GM12878 (cell line): ENCODE measurements around the gene UNC13A. TPM values are rescaled to one million over a fixed set of nuclear protein-coding genes. Genes with fewer than 3 reads are reported as not detected.

Experiments used
- ATAC-seq: fragments of 200-7000 bp; cut with Tn5 transposase; 3 replicates; pipeline ENCODE4 v1.9.1; 2020; ENCODE audit warnings: mild to moderate bottlenecking, moderate library complexity
- BruUV-seq: library from RNA; stranded (reverse); fragments of 400-500 nt; replicated peaks from 2 replicates; lab custom pipeline; 2021; lab: Mats Ljungman, UMichigan
- CTCF ChIA-PET: fragments of 300-600 bp; sonication (Branson Sonifier 250); formaldehyde crosslinking; extraction: SDS; loops from one replicate; lab custom pipeline; 2021; ENCODE audit warnings: inconsistent platforms; lab: Yijun Ruan, JAX
- POLR2A ChIA-PET: fragments of 350-600 bp; formaldehyde crosslinking; extraction: SDS; loops from one replicate; lab custom pipeline; 2021; ENCODE audit warnings: inconsistent platforms; lab: Charles Lee
- RAD21 ChIA-PET: fragments of 300-600 bp; sonication (Branson Sonifier 250); formaldehyde crosslinking; loops from one replicate; lab custom pipeline; 2023; ENCODE audit warnings: antibody characterized with exemption; ENCODE audit not compliant: unreplicated experiment; lab: Charles Lee
- SMC1A ChIA-PET: fragments of 300-600 bp; sonication (Branson Sonifier 250); formaldehyde crosslinking; loops from one replicate; lab custom pipeline; 2023; ENCODE audit not compliant: unreplicated experiment, uncharacterized antibody; lab: Charles Lee
- DNase-seq: peaks from one replicate; pipeline ENCODE4 v3.0.0-alpha.2; 2011; ENCODE audit warnings: low read depth, low spot score
- FAIRE-seq: peaks from 3 replicates; lab custom pipeline; 2011; peaks lifted over from hg19 to GRCh38; lab: Jason Lieb, UNC
- H2AFZ ChIP-seq: 2 replicates; pipeline ENCODE4 v1.6.0; 2011; ENCODE audit warnings: low read depth, low read length, control low read depth; ENCODE audit not compliant: control insufficient read depth
- H3K27ac ChIP-seq: 2 replicates; pipeline ENCODE4 v1.5.1; 2011; ENCODE audit warnings: control low read depth; ENCODE audit not compliant: control insufficient read depth, insufficient read depth
- H3K27me3 ChIP-seq, 2 experiments: replicated peaks in 1 of 2; 2 replicates each; pipeline versions ENCODE4 v1.6.0 to v1.6.1; 2011; ENCODE audit warnings: low read length in 1 of 2; ENCODE audit not compliant: control insufficient read depth in 2 of 2, insufficient read depth in 2 of 2
- H3K36me3 ChIP-seq, 2 experiments: 2 replicates each; pipeline ENCODE4 v1.5.1; 2011; ENCODE audit warnings: low read length in 1 of 2; ENCODE audit not compliant: control insufficient read depth in 2 of 2, insufficient read depth in 2 of 2
- H3K4me1 ChIP-seq: 2 replicates; pipeline ENCODE4 v1.6.1; 2011; ENCODE audit warnings: mild to moderate bottlenecking, low read length, moderate library complexity, mixed read lengths; ENCODE audit not compliant: control insufficient read depth, insufficient read depth
- H3K4me2 ChIP-seq: 2 replicates; pipeline ENCODE4 v1.6.0; 2011; ENCODE audit warnings: control low read depth; ENCODE audit not compliant: control insufficient read depth, insufficient read depth
- H3K4me3 ChIP-seq: fragments of 200-600 bp; sonication (generic); 2 replicates; pipeline ENCODE4 v1.5.1; 2016
- H3K79me2 ChIP-seq: 2 replicates; pipeline ENCODE4 v1.6.0; 2011; ENCODE audit warnings: low read length; ENCODE audit not compliant: control insufficient read depth, insufficient read depth
- H3K9ac ChIP-seq: 2 replicates; pipeline ENCODE4 v1.8.0; 2011; ENCODE audit warnings: low read length, control low read depth, mixed read lengths; ENCODE audit not compliant: control insufficient read depth, insufficient read depth
- H3K9me3 ChIP-seq: replicated peaks from 3 replicates; pipeline ENCODE4 v1.5.1; 2011; ENCODE audit warnings: mild to moderate bottlenecking, low read length; ENCODE audit not compliant: control insufficient read depth, insufficient read depth
- H4K20me1 ChIP-seq: 2 replicates; pipeline ENCODE4 v1.6.0; 2011; ENCODE audit not compliant: control insufficient read depth, insufficient read depth
- ESRRA ChIP-seq: IDR thresholded peaks from 2 replicates; pipeline ENCODE4 v1.6.1; 2012; ENCODE audit warnings: mild to moderate bottlenecking, low read length, improper control_type of control experiment
- HCFC1 ChIP-seq: fragments of 150-350 bp; IDR thresholded peaks from 2 replicates; pipeline ENCODE4 v1.6.1; 2014; ENCODE audit warnings: low read length
- IRF4 ChIP-seq: IDR thresholded peaks from 2 replicates; pipeline ENCODE4 v1.6.1; 2011; ENCODE audit warnings: low read depth, low read length
- POLR2AphosphoS5 ChIP-seq: IDR thresholded peaks from 2 replicates; pipeline ENCODE4 v1.6.1; 2011; ENCODE audit warnings: mild to moderate bottlenecking, low read length, inconsistent platforms
- RCOR1 ChIP-seq: conservative IDR thresholded peaks from 2 replicates; pipeline ENCODE4 v1.6.1; 2012; ENCODE audit warnings: low read depth, low read length, improper control_type of control experiment
- SIN3A ChIP-seq: IDR thresholded peaks from 2 replicates; pipeline ENCODE4 v1.6.1; 2012; ENCODE audit warnings: low read depth, low read length, improper control_type of control experiment
- WGBS: methylation state at CpG from one replicate; pipeline ENCODE4 v1.1.6; 2016; ENCODE audit warnings: low lambda C conversion rate; ENCODE audit not compliant: insufficient replicate concordance, insufficient coverage; ENCODE audit errors: missing lambda C conversion rate; 5-methylcytosine and 5-hydroxymethylcytosine counted together
- in situ Hi-C: fragments of 300-500 bp; cut with MboI; formaldehyde crosslinking; loops from 9 replicates; pipeline ENCODE4 v1.14.3; 2018; ENCODE audit warnings: mixed read lengths
- intact Hi-C: fragments of 100-400 bp; cut with micrococcal nuclease; formaldehyde crosslinking; loops from one replicate; pipeline ENCODE4 v1.14.2; 2022; ENCODE audit not compliant: unreplicated experiment
- polyA plus RNA-seq, 11 experiments: library from polyadenylated mRNA; depleted of rRNA in 4 of 11; unstranded in 6 of 11; stranded (reverse) in 5 of 11; fragments of >200 nt; fragmentation: Nextera tagmentation in 4 of 11; fragmentation: Illumina TruSeq in 1 of 11; extraction: Ambion mirVana in 4 of 11; extraction: Trizol in 1 of 11; gene quantifications; 1 replicate in 1 of 11; 2 replicates in 10 of 11; pipeline versions ENCODE4 v1.2.1 to v1.2.3, GENCODE V29; 2011 to 2016; ENCODE audit warnings: inconsistent platforms in 2 of 11, missing spikeins in 2 of 11, low read depth in 1 of 11
- total RNA-seq, 4 experiments: library from RNA; depleted of rRNA in 3 of 4; stranded (reverse); fragments of >200 nt in 3 of 4; fragmentation: Illumina TruSeq in 1 of 4; extraction: Trizol in 1 of 4; gene quantifications; 2 replicates each; pipeline versions ENCODE4 v1.2.1 to v1.2.3, GENCODE V29; 2013 to 2021
- TF ChIP-seq, protein P1 (sequence below), 3 experiments: IDR thresholded peaks in 2 of 3; conservative IDR thresholded peaks in 1 of 3; 2 replicates each; pipeline ENCODE4 v1.5.1; 2011; ENCODE audit warnings: low read depth in 3 of 3, low read length in 3 of 3, mild to moderate bottlenecking in 3 of 3, control low read depth in 2 of 3, moderate library complexity in 2 of 3, inconsistent platforms in 1 of 3, mixed read lengths in 1 of 3; ENCODE audit not compliant: control insufficient read depth in 2 of 3, insufficient read depth in 1 of 3; ENCODE audit errors: extremely low read depth in 1 of 3
- TF ChIP-seq, protein P2 (sequence below): fragments of 450-650 bp; formaldehyde crosslinking; IDR thresholded peaks from 2 replicates; pipeline ENCODE4 v1.5.0; 2022; ENCODE audit warnings: mild to moderate bottlenecking, missing genetic modification characterization
- TF ChIP-seq, protein P3 (sequence below): IDR thresholded peaks from 2 replicates; pipeline ENCODE4 v1.6.1; 2012; ENCODE audit warnings: mild to moderate bottlenecking, low read depth, low read length

The UNC13A gene
- total and polyA plus RNA-seq, 10 of the 15 experiments (the other 5 are each of a cell fraction or from before 2014, with no cell fraction given) = under 0.01 to 0.23 (median 0.13) TPM; not detected in 1

DNA sequence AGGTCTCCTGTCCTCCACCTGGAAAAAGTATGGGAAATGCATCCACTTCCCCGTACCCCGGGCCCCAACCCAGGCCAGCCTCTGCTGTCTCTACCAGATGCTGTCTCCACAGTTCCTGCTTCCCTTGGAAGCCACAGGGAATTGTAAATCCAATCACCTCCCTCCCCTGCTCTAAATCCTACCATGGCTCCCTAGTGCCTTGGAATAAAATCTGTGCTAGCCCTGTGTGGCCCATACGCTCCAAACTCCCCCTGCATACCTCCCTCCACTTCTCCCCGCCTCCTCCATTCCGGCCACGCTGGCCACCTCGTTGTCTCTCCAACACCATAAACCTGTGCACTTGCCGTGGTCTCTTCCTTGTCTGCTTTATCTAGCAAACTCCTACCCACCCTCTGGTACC, 31.2 kb downstream of the UNC13A start (continued):
- TF ChIP-seq, protein P1, sequence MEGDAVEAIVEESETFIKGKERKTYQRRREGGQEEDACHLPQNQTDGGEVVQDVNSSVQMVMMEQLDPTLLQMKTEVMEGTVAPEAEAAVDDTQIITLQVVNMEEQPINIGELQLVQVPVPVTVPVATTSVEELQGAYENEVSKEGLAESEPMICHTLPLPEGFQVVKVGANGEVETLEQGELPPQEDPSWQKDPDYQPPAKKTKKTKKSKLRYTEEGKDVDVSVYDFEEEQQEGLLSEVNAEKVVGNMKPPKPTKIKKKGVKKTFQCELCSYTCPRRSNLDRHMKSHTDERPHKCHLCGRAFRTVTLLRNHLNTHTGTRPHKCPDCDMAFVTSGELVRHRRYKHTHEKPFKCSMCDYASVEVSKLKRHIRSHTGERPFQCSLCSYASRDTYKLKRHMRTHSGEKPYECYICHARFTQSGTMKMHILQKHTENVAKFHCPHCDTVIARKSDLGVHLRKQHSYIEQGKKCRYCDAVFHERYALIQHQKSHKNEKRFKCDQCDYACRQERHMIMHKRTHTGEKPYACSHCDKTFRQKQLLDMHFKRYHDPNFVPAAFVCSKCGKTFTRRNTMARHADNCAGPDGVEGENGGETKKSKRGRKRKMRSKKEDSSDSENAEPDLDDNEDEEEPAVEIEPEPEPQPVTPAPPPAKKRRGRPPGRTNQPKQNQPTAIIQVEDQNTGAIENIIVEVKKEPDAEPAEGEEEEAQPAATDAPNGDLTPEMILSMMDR (IDR thresholded peaks at IDR 0.05 in 2 of 3, conservative IDR thresholded peaks at IDR 0.05 in 1 of 3; ENCODE audit: control insufficient read depth in 2 of 3, extremely low read depth in 1 of 3, insufficient read depth in 1 of 3, low read depth in 3 of 3, low read length in 3 of 3) = no peak

DNA sequence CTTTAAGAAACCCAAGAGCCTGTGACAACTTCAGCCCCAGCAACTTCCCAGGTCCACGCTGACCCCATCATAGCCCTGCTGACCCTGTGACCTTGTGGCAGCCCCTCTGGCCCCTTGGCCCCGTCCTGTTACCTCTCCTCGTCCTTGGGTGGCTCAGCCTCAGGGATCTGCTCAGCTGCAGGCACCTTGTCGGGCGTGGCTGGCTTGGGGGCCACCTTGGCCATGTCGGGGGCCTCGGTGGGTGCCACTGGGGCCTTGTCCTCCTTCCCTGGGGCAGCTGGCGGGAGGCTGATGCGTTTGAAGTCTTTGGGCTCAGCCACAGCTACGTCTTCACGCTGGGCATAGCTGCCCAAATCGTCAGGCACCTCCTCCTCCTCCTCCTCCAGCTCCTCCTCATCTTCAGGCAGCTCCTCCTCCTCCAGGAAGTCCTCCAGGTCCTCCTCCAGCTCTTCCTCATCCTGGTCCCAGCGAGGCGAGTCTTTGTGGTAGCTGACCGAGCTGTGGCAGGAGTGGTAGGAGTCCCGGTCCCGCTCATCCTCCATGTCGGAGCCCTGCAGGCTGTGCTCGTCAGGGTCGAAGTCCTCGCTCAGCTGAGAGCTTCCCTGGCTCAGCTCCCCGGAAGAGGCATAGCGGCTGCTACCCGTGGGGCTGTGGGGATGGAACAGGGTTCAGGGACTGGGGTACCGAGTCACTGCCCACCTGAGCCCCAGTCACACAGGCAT, 32.2 kb downstream of the UNC13A start:
- Histone ChIP-seq H3K9me3 (no peaks in the 10 kb centered on the region; the same call in 1 of the 3 replicates), H3K36me3 (no peaks in the 10 kb centered on the region), H3K9ac (no peak overlapping the region), H2AFZ (no peak overlapping the region), H3K79me2 (no peaks in the 10 kb centered on the region), H3K4me1 (no peaks in the 10 kb centered on the region), H3K27ac (no peak overlapping the region), H3K4me2 (no peak overlapping the region), H3K27me3 (no peaks in the 10 kb centered on the region), H4K20me1 (no peaks in the 10 kb centered on the region), H3K4me3 (no peak overlapping the region)
- WGBS = 47% methylated on average over 25 of the region's 25 CpGs
- ChIA-PET CTCF (interaction anchor here (1.1 kb wide), 1 partner anchor 83 kb away, joined by 3 read pairs; no protein-coding TSS in a partner anchor), RAD21 (interaction anchor here (0.7 kb wide), 1 partner anchor 277 kb away, joined by 3 read pairs; the partner anchor contains the start of gene CCDC124), POLR2A (no interaction called here), SMC1A (no interaction called here)
- no peak for DNase-seq
- intact Hi-C loops (no loop called here), in situ Hi-C loops (no loop called here)
- TF ChIP-seq SIN3A (no peak), POLR2AphosphoS5 (no peak), IRF4 (no peak), RCOR1 (no peak), ESRRA (no peak), HCFC1 (no peak)
- TF ChIP-seq, protein P2, sequence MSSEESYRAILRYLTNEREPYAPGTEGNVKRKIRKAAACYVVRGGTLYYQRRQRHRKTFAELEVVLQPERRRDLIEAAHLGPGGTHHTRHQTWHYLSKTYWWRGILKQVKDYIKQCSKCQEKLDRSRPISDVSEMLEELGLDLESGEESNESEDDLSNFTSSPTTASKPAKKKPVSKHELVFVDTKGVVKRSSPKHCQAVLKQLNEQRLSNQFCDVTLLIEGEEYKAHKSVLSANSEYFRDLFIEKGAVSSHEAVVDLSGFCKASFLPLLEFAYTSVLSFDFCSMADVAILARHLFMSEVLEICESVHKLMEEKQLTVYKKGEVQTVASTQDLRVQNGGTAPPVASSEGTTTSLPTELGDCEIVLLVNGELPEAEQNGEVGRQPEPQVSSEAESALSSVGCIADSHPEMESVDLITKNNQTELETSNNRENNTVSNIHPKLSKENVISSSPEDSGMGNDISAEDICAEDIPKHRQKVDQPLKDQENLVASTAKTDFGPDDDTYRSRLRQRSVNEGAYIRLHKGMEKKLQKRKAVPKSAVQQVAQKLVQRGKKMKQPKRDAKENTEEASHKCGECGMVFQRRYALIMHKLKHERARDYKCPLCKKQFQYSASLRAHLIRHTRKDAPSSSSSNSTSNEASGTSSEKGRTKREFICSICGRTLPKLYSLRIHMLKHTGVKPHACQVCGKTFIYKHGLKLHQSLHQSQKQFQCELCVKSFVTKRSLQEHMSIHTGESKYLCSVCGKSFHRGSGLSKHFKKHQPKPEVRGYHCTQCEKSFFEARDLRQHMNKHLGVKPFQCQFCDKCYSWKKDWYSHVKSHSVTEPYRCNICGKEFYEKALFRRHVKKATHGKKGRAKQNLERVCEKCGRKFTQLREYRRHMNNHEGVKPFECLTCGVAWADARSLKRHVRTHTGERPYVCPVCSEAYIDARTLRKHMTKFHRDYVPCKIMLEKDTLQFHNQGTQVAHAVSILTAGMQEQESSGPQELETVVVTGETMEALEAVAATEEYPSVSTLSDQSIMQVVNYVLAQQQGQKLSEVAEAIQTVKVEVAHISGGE (CRISPR knock-in tag) = no peak
- TF ChIP-seq, protein P3, sequence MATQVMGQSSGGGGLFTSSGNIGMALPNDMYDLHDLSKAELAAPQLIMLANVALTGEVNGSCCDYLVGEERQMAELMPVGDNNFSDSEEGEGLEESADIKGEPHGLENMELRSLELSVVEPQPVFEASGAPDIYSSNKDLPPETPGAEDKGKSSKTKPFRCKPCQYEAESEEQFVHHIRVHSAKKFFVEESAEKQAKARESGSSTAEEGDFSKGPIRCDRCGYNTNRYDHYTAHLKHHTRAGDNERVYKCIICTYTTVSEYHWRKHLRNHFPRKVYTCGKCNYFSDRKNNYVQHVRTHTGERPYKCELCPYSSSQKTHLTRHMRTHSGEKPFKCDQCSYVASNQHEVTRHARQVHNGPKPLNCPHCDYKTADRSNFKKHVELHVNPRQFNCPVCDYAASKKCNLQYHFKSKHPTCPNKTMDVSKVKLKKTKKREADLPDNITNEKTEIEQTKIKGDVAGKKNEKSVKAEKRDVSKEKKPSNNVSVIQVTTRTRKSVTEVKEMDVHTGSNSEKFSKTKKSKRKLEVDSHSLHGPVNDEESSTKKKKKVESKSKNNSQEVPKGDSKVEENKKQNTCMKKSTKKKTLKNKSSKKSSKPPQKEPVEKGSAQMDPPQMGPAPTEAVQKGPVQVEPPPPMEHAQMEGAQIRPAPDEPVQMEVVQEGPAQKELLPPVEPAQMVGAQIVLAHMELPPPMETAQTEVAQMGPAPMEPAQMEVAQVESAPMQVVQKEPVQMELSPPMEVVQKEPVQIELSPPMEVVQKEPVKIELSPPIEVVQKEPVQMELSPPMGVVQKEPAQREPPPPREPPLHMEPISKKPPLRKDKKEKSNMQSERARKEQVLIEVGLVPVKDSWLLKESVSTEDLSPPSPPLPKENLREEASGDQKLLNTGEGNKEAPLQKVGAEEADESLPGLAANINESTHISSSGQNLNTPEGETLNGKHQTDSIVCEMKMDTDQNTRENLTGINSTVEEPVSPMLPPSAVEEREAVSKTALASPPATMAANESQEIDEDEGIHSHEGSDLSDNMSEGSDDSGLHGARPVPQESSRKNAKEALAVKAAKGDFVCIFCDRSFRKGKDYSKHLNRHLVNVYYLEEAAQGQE = no peak
- FAIRE-seq = no peak
- BruUV-seq = no TSS peak
- no peak for ATAC-seq
